Keratinocyte (primary cell): Measurements from ENCODE around the gene LDAH.
A peak's percentile ranks its signal among the peaks of the same experiment; 100 is the strongest.

Experiments used
- CTCF ChIP-seq, 3 experiments: IDR thresholded peaks in 1 of 3; conservative IDR thresholded peaks in 1 of 3; optimal IDR thresholded peaks in 1 of 3; 2 replicates in 2 of 3; 3 replicates in 1 of 3; pipeline versions ENCODE3 to v1.5.1; 2011; ENCODE audit warnings: low read length in 3 of 3, mild to moderate bottlenecking in 3 of 3, moderate library complexity in 2 of 3, control low read depth in 1 of 3, inconsistent platforms in 1 of 3; ENCODE audit not compliant: insufficient read depth in 2 of 3; ENCODE audit errors: extremely low read depth in 1 of 3
- EZH2 ChIP-seq: IDR thresholded peaks from one replicate; pipeline ENCODE4 v1.6.1; 2012; ENCODE audit warnings: inconsistent platforms, mild to moderate bottlenecking, low read length, moderate library complexity

GRCh38 chr2:20661421-20662307 is 161.2 kb downstream of the LDAH start:
- TF ChIP-seq CTCF (optimal IDR thresholded peaks at IDR 0.05 in 1 of 3, IDR thresholded peaks at IDR 0.05 in 1 of 3, conservative IDR thresholded peaks at IDR 0.05 in 1 of 3; ENCODE audit: extremely low read depth in 1 of 3, insufficient read depth in 2 of 3, low read length in 3 of 3) (peak; percentile 95 to 99 (median 96)), EZH2 (no peak)
